Measurements from ENCODE around the gene ALDH4A1. TPM values are rescaled to one million over a fixed set of nuclear protein-coding genes. Genes with fewer than 3 reads are reported as not detected.

ALDH4A1 gene
- total and polyA plus RNA-seq, 2 experiments from 2014 or later, result 11.3 to 33.8 TPM

DNA sequence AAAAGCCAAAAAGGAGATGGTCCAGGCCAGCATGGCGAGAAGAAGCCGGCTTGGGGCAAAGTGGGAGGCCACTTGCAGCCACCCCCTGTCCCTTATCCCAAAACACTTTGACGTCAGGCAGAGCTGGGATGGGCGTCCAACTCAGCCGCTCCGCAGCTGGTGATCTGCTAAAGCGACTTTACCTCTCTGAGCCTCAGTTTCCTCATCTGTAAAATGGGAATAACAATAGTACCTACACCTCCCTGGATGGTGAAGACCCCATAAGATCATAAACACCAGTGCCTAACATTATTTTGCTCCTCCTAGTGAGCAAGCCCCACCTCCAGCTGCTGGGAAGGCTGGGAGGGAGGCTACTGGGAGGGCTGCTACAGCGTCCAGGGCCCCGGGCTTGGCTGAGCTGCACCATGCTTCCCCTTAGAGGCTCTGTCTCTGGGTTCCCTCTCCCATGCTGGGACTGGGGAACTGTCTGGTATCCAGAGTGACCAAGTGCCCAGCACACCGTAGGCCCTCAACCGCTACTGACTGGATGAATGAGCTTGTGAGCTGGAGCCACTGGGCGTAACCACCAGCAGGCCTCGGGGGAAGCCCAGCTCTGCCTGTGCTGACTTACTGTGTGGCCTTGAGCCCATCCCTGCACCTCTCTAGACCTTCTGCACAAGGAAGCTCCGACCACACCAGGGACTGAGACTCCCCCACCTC is 35.8 kb upstream of the ALDH4A1 start (continued):
- TF ChIP-seq STAT1 (IDR thresholded peaks at IDR 0.05; ENCODE audit: unreplicated experiment) (no peak), ZNF114 (CRISPR knock-in tag; IDR thresholded peaks at IDR 0.05) (no peak)
- TF ChIP-seq, protein P1, sequence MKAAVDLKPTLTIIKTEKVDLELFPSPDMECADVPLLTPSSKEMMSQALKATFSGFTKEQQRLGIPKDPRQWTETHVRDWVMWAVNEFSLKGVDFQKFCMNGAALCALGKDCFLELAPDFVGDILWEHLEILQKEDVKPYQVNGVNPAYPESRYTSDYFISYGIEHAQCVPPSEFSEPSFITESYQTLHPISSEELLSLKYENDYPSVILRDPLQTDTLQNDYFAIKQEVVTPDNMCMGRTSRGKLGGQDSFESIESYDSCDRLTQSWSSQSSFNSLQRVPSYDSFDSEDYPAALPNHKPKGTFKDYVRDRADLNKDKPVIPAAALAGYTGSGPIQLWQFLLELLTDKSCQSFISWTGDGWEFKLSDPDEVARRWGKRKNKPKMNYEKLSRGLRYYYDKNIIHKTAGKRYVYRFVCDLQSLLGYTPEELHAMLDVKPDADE (IDR thresholded peaks at IDR 0.05), result no peak

DNA sequence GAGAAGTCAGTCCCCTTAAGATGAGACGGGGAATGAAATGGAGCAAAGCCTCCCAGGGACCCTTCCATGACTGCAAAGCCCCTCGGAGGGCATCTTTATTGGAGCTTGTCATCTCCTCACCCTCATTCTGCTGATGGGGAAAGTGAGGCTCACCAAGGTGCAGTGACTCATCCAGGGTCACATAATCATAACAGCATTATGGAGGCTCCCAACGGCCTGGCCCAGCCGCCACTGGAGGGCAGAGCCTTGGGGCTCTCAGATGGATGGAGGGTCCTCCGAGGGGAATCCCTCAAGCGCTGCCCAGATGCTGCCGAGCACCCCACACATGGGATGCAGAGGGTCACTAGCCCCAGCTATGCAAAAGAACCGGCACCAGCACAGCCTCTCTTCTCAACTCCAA is 35.2 kb upstream of the ALDH4A1 start:
- H3K27ac ChIP-seq (ENCODE audit: low read depth), result no peak overlapping the region
- TF ChIP-seq NANOG (IDR thresholded peaks at IDR 0.05; ENCODE audit: borderline replicate concordance) (no peak), EZH2 (IDR thresholded peaks at IDR 0.05; ENCODE audit: low read depth, unreplicated experiment) (no peak), JUNB (IDR thresholded peaks at IDR 0.05; ENCODE audit: unreplicated experiment) (no peak), POLR2AphosphoS5 (IDR thresholded peaks at IDR 0.05; ENCODE audit: low read depth) (no peak), ZNF114 (CRISPR knock-in tag; IDR thresholded peaks at IDR 0.05) (no peak)
- TF ChIP-seq, protein P1 (IDR thresholded peaks at IDR 0.05), result no peak
- TF ChIP-seq, protein P2, sequence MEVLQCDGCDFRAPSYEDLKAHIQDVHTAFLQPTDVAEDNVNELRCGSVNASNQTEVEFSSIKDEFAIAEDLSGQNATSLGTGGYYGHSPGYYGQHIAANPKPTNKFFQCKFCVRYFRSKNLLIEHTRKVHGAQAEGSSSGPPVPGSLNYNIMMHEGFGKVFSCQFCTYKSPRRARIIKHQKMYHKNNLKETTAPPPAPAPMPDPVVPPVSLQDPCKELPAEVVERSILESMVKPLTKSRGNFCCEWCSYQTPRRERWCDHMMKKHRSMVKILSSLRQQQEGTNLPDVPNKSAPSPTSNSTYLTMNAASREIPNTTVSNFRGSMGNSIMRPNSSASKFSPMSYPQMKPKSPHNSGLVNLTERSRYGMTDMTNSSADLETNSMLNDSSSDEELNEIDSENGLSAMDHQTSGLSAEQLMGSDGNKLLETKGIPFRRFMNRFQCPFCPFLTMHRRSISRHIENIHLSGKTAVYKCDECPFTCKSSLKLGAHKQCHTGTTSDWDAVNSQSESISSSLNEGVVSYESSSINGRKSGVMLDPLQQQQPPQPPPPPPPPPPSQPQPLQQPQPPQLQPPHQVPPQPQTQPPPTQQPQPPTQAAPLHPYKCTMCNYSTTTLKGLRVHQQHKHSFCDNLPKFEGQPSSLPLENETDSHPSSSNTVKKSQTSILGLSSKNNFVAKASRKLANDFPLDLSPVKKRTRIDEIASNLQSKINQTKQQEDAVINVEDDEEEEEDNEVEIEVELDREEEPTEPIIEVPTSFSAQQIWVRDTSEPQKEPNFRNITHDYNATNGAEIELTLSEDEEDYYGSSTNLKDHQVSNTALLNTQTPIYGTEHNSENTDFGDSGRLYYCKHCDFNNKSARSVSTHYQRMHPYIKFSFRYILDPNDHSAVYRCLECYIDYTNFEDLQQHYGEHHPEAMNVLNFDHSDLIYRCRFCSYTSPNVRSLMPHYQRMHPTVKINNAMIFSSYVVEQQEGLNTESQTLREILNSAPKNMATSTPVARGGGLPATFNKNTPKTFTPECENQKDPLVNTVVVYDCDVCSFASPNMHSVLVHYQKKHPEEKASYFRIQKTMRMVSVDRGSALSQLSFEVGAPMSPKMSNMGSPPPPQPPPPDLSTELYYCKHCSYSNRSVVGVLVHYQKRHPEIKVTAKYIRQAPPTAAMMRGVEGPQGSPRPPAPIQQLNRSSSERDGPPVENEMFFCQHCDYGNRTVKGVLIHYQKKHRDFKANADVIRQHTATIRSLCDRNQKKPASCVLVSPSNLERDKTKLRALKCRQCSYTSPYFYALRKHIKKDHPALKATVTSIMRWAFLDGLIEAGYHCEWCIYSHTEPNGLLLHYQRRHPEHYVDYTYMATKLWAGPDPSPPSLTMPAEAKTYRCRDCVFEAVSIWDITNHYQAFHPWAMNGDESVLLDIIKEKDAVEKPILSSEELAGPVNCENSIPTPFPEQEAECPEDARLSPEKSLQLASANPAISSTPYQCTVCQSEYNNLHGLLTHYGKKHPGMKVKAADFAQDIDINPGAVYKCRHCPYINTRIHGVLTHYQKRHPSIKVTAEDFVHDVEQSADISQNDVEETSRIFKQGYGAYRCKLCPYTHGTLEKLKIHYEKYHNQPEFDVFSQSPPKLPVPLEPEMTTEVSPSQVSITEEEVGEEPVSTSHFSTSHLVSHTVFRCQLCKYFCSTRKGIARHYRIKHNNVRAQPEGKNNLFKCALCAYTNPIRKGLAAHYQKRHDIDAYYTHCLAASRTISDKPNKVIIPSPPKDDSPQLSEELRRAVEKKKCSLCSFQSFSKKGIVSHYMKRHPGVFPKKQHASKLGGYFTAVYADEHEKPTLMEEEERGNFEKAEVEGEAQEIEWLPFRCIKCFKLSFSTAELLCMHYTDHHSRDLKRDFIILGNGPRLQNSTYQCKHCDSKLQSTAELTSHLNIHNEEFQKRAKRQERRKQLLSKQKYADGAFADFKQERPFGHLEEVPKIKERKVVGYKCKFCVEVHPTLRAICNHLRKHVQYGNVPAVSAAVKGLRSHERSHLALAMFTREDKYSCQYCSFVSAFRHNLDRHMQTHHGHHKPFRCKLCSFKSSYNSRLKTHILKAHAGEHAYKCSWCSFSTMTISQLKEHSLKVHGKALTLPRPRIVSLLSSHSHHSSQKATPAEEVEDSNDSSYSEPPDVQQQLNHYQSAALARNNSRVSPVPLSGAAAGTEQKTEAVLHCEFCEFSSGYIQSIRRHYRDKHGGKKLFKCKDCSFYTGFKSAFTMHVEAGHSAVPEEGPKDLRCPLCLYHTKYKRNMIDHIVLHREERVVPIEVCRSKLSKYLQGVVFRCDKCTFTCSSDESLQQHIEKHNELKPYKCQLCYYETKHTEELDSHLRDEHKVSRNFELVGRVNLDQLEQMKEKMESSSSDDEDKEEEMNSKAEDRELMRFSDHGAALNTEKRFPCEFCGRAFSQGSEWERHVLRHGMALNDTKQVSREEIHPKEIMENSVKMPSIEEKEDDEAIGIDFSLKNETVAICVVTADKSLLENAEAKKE (CRISPR knock-in tag; IDR thresholded peaks at IDR 0.05), result no peak
- TF ChIP-seq, protein P3, sequence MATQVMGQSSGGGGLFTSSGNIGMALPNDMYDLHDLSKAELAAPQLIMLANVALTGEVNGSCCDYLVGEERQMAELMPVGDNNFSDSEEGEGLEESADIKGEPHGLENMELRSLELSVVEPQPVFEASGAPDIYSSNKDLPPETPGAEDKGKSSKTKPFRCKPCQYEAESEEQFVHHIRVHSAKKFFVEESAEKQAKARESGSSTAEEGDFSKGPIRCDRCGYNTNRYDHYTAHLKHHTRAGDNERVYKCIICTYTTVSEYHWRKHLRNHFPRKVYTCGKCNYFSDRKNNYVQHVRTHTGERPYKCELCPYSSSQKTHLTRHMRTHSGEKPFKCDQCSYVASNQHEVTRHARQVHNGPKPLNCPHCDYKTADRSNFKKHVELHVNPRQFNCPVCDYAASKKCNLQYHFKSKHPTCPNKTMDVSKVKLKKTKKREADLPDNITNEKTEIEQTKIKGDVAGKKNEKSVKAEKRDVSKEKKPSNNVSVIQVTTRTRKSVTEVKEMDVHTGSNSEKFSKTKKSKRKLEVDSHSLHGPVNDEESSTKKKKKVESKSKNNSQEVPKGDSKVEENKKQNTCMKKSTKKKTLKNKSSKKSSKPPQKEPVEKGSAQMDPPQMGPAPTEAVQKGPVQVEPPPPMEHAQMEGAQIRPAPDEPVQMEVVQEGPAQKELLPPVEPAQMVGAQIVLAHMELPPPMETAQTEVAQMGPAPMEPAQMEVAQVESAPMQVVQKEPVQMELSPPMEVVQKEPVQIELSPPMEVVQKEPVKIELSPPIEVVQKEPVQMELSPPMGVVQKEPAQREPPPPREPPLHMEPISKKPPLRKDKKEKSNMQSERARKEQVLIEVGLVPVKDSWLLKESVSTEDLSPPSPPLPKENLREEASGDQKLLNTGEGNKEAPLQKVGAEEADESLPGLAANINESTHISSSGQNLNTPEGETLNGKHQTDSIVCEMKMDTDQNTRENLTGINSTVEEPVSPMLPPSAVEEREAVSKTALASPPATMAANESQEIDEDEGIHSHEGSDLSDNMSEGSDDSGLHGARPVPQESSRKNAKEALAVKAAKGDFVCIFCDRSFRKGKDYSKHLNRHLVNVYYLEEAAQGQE (IDR thresholded peaks at IDR 0.05; ENCODE audit: unreplicated experiment), result no peak
- TF ChIP-seq, protein P4, sequence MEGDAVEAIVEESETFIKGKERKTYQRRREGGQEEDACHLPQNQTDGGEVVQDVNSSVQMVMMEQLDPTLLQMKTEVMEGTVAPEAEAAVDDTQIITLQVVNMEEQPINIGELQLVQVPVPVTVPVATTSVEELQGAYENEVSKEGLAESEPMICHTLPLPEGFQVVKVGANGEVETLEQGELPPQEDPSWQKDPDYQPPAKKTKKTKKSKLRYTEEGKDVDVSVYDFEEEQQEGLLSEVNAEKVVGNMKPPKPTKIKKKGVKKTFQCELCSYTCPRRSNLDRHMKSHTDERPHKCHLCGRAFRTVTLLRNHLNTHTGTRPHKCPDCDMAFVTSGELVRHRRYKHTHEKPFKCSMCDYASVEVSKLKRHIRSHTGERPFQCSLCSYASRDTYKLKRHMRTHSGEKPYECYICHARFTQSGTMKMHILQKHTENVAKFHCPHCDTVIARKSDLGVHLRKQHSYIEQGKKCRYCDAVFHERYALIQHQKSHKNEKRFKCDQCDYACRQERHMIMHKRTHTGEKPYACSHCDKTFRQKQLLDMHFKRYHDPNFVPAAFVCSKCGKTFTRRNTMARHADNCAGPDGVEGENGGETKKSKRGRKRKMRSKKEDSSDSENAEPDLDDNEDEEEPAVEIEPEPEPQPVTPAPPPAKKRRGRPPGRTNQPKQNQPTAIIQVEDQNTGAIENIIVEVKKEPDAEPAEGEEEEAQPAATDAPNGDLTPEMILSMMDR (conservative IDR thresholded peaks at IDR 0.05; ENCODE audit: low read depth in 2 of 2), result no peak

More for the DNA sequence above, 35.2 kb upstream of the ALDH4A1 start:
- Mint-ChIP-seq H3K27ac (no peak overlapping the region), H3K27me3 (ENCODE audit: insufficient read depth, low read depth, poor library complexity) (peaks cover 7% of the 10 kb centered on the region), H3K36me3 (ENCODE audit: low read depth) (no peaks in the 10 kb centered on the region), H3K4me3 (no peak overlapping the region), H3K4me1 (peaks cover 44% of the 10 kb centered on the region), H3K9me3 (no peaks in the 10 kb centered on the region)
- DNase-seq (ENCODE audit: low spot score), result no peak
- Histone ChIP-seq H3K36me3 (ENCODE audit: insufficient read depth) (no peaks in the 10 kb centered on the region), H3K4me2 (no peak overlapping the region), H2AFZ (no peak overlapping the region), H3K9me2 (ENCODE audit: insufficient read depth) (no peaks in the 10 kb centered on the region), H3K4me3 (no peak overlapping the region), H4K20me1 (replicated peaks; ENCODE audit: insufficient read depth) (no peaks in the 10 kb centered on the region; the same call in none of the 2 replicates), H3K27me3 (ENCODE audit: insufficient read depth) (no peaks in the 10 kb centered on the region), H3K79me2 (replicated peaks; ENCODE audit: insufficient read depth) (no peaks in the 10 kb centered on the region), H3K4me1 (ENCODE audit: insufficient read depth) (peaks cover 3% of the 10 kb centered on the region; the same call in 1 of the 2 replicates), H3F3A (replicated peaks; ENCODE audit: low read depth) (no peaks in the 10 kb centered on the region)
- no peak for ATAC-seq
